DND-41 (cell line): ENCODE data around the gene FTL.

Experiments
- ATAC-seq: fragments of 200-7000 bp; cut with Tn5 transposase; 3 replicates; pipeline ENCODE4 v1.9.1; 2021; ENCODE audit warnings: low read depth; ENCODE audit not compliant: insufficient read depth
- DNase-seq: peaks from one replicate; pipeline ENCODE4 v3.0.0-alpha.2; 2020
- H2AFZ ChIP-seq: 2 replicates; pipeline ENCODE4 v1.6.0; 2012; ENCODE audit warnings: low read depth, low read length
- H3K27ac ChIP-seq: 2 replicates; pipeline ENCODE4 v1.5.1; 2012; ENCODE audit warnings: low read length, inconsistent platforms
- H3K27me3 ChIP-seq: fragments of 200-600 bp; sonication (generic); 2 replicates; pipeline ENCODE4 v1.6.0; 2012; ENCODE audit warnings: low read length, mild to moderate bottlenecking, inconsistent platforms; ENCODE audit not compliant: insufficient read depth, poor library complexity
- H3K36me3 ChIP-seq: 2 replicates; pipeline ENCODE4 v1.5.1; 2012; ENCODE audit warnings: low read length, inconsistent platforms; ENCODE audit not compliant: insufficient read depth
- H3K4me1 ChIP-seq: 2 replicates; pipeline ENCODE4 v1.5.1; 2012; ENCODE audit warnings: mild to moderate bottlenecking, low read length; ENCODE audit not compliant: insufficient read depth
- H3K4me2 ChIP-seq: 2 replicates; pipeline ENCODE4 v1.6.0; 2012; ENCODE audit warnings: mild to moderate bottlenecking, moderate library complexity, low read length, inconsistent platforms; ENCODE audit not compliant: insufficient read depth
- H3K4me3 ChIP-seq, 2 experiments: fragments of 200-600 bp in 1 of 2; shearing (Covaris generic) in 1 of 2; 2 replicates each; pipeline ENCODE4 v1.5.1; 2012 to 2016; ENCODE audit warnings: inconsistent platforms in 2 of 2, low read length in 2 of 2, mild to moderate bottlenecking in 2 of 2, low read depth in 1 of 2, moderate library complexity in 1 of 2
- H3K79me2 ChIP-seq: 2 replicates; pipeline ENCODE4 v1.6.0; 2012; ENCODE audit warnings: low read length, inconsistent platforms; ENCODE audit not compliant: insufficient read depth
- H3K9ac ChIP-seq: 2 replicates; pipeline ENCODE4 v1.6.0; 2012; ENCODE audit warnings: low read depth, mild to moderate bottlenecking, inconsistent platforms, low read length, moderate library complexity
- H3K9me3 ChIP-seq: 2 replicates; pipeline ENCODE4 v1.5.1; 2012; ENCODE audit warnings: low read length, moderate library complexity, mild to moderate bottlenecking, inconsistent platforms; ENCODE audit not compliant: insufficient read depth, severe bottlenecking
- H4K20me1 ChIP-seq: 2 replicates; pipeline ENCODE4 v1.6.0; 2012; ENCODE audit warnings: low read length; ENCODE audit not compliant: insufficient read depth
- CTCF ChIP-seq: IDR thresholded peaks from 2 replicates; pipeline ENCODE4 v1.5.1; 2012; ENCODE audit warnings: borderline replicate concordance, low read length, moderate library complexity, mild to moderate bottlenecking; ENCODE audit not compliant: poor library complexity, severe bottlenecking; ENCODE audit errors: extremely low read depth
- EZH2 ChIP-seq: IDR thresholded peaks from 3 replicates; pipeline ENCODE4 v1.6.1; 2012; ENCODE audit warnings: borderline replicate concordance, low read depth, mild to moderate bottlenecking, moderate library complexity, low read length, inconsistent platforms; ENCODE audit not compliant: severe bottlenecking

The FTL gene

DNA sequence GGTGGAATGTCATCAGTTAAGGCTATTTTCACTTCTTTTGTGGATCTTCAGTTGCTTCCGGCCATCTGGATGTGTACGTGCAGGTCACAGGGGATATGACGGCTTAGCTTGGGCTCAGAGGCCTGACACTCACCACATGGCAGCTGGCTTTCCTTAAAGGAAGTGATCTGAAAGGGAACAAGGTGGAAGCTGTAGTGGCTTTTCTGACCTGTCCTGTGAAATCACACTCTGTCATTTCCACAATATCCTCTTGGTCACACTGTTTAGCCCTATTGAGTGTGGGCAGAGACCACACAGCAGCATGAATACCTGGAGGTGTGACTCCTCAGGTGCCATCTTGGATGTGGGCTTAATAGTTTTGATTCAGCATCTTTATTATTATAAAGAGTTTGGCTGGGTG is 14.9 kb upstream of the FTL start:
- no peak for ATAC-seq
- TF ChIP-seq CTCF: no peak
- TF ChIP-seq EZH2: no peak
- Histone ChIP-seq H2AFZ (no peak overlapping the region), H3K79me2 (peaks cover 8% of the 10 kb centered on the region), H3K27ac (no peak overlapping the region), H3K4me2 (no peak overlapping the region), H3K9me3 (peaks cover 12% of the 10 kb centered on the region), H3K36me3 (no peaks in the 10 kb centered on the region; the same call in 1 of the 2 replicates), H3K27me3 (no peaks in the 10 kb centered on the region), H3K4me3 (no peak overlapping the region), H3K4me1 (peaks cover 10% of the 10 kb centered on the region), H3K9ac (no peak overlapping the region), H4K20me1 (no peaks in the 10 kb centered on the region)
- no peak for DNase-seq

GRCh38 chr19:48950830-48951519 is 14.1 kb upstream of the FTL start:
- H3K27ac ChIP-seq: no peak overlapping the region
- 0 out of 2 replicates have a peak, but pooled peaks cover 3% of the 10 kb centered on the region for H4K20me1 ChIP-seq
- H3K4me3 ChIP-seq: no peak overlapping the region
- H3K79me2 ChIP-seq: peaks cover 16% of the 10 kb centered on the region
- no peak overlapping the region for H3K4me2 ChIP-seq
- no peak for TF ChIP-seq CTCF
- H3K36me3 ChIP-seq: peaks cover 6% of the 10 kb centered on the region
- H3K9me3 ChIP-seq: peaks cover 12% of the 10 kb centered on the region
- no peaks in the 10 kb centered on the region for H3K27me3 ChIP-seq
- DNase-seq (no peak), ATAC-seq (no peak)
- H3K4me1 ChIP-seq: peaks cover 18% of the 10 kb centered on the region
- no peak overlapping the region for H3K9ac ChIP-seq
- no peak overlapping the region for H2AFZ ChIP-seq

DNA sequence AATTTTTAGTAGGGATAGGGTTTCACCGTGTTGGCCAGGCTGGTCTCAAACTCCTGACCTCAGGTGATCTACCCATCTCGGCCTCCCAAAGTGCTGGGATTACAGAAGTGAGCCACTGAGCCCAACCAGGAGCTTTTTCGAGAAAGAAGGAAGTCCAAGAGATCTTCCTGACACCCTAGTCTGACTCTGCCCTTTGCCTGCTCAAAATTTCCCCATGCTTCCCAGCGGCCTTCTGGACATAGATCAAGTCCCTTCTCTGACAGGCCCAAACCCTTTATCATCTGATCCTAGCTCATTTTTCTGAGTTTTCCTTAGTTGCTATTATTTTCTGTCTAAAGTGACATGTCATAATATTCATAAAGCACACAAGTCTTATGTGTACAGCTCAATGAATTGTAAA is 12.0 kb upstream of the FTL start:
- TF ChIP-seq EZH2 (no peak), CTCF (no peak)
- Histone ChIP-seq H3K27me3 (no peaks in the 10 kb centered on the region), H3K4me1 (peaks cover 25% of the 10 kb centered on the region), H3K9ac (no peak overlapping the region), H4K20me1 (0 out of 2 replicates have a peak, but pooled peaks cover 3% of the 10 kb centered on the region), H3K27ac (no peak overlapping the region), H3K79me2 (peaks cover 28% of the 10 kb centered on the region), H3K4me3 (no peak overlapping the region), H3K36me3 (peaks cover 15% of the 10 kb centered on the region), H3K9me3 (no peaks in the 10 kb centered on the region), H2AFZ (no peak overlapping the region; the same call in 1 of the 2 replicates), H3K4me2 (no peak overlapping the region)
- ATAC-seq (no peak), DNase-seq (no peak)
